Measurements from ENCODE around the gene PLD5.

DNA sequence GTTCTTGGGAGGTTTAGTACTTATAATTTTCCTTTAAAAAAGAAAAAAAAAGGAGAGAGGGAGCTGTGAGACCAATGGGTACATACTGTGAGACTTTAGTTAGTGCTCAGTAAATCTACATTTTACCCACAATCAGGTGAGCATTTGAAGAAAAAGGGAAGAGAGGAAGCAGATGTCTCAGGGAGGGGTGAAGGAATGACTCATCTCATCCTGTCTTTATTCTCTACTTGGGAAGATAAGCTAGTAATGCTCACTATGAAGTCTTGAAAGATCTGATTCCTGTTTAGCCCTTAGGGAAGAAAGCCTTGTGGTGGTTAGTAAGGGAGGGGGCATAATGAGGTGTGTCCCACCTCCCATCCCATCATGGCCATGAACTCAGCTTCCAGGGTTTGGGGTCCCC lies 112.6 kb downstream of the PLD5 start:
- TF ChIP-seq, protein P1, sequence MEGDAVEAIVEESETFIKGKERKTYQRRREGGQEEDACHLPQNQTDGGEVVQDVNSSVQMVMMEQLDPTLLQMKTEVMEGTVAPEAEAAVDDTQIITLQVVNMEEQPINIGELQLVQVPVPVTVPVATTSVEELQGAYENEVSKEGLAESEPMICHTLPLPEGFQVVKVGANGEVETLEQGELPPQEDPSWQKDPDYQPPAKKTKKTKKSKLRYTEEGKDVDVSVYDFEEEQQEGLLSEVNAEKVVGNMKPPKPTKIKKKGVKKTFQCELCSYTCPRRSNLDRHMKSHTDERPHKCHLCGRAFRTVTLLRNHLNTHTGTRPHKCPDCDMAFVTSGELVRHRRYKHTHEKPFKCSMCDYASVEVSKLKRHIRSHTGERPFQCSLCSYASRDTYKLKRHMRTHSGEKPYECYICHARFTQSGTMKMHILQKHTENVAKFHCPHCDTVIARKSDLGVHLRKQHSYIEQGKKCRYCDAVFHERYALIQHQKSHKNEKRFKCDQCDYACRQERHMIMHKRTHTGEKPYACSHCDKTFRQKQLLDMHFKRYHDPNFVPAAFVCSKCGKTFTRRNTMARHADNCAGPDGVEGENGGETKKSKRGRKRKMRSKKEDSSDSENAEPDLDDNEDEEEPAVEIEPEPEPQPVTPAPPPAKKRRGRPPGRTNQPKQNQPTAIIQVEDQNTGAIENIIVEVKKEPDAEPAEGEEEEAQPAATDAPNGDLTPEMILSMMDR (IDR thresholded peaks at IDR 0.05), result no peak
- no peak for TF ChIP-seq POLR2A (IDR thresholded peaks at IDR 0.05)
